IMR-90 (cell line): ENCODE measurements around the gene FH. TPM values are rescaled to one million over a fixed set of nuclear protein-coding genes. Genes with fewer than 3 reads are reported as not detected.

ENCODE experiments used
- polyA plus RNA-seq, 3 experiments: library from polyadenylated mRNA; depleted of rRNA; stranded (reverse); fragments of >200 nt; gene quantifications; 2 replicates each; pipeline ENCODE4 v1.2.3, GENCODE V29; 2012; ENCODE audit warnings: low replicate concordance in 1 of 3
- total RNA-seq: library from RNA; depleted of rRNA; stranded (reverse); fragments of >200 nt; gene quantifications from 2 replicates; pipeline ENCODE4 v1.2.3, GENCODE V29; 2012; rRNA removed

Gene FH
- total and polyA plus RNA-seq, 2 of the 4 experiments (the other 2 are of a cell fraction): 75.5 to 78.7 TPM

Other genes starting within 250 kb of the FH start
- 0.72 and 0.83 TPM in 2 replicates for gene RGS7, start 162.6 kb downstream of the FH start, total RNA-seq
- 0.47 and 0.58 TPM in 2 replicates for gene RGS7, start 162.6 kb downstream of the FH start, polyA plus RNA-seq (2012; rRNA removed)
- not detected in 2 replicates for gene KMO, start 12.6 kb upstream of the FH start, total RNA-seq
- not detected in 2 replicates for gene KMO, start 12.6 kb upstream of the FH start, polyA plus RNA-seq (2012; rRNA removed)
- gene CHML, start 120.6 kb upstream of the FH start, total RNA-seq: 25.6 and 34.2 TPM in 2 replicates
- gene CHML, start 120.6 kb upstream of the FH start, polyA plus RNA-seq (2012; rRNA removed): 5.3 and 5.6 TPM in 2 replicates
- gene OPN3, start 120.6 kb upstream of the FH start, total RNA-seq: 21.1 and 21.9 TPM in 2 replicates
- gene OPN3, start 120.6 kb upstream of the FH start, polyA plus RNA-seq (2012; rRNA removed): 11.0 and 16.4 TPM in 2 replicates
- gene WDR64, start 132.5 kb upstream of the FH start, total RNA-seq: not detected in 2 replicates
- not detected in 2 replicates for gene WDR64, start 132.5 kb upstream of the FH start, polyA plus RNA-seq (2012; rRNA removed)